GM18505 (cell line): ENCODE data around the gene NOD1.
"Not testable (repeated sequence)": the region's sequence is repeated elsewhere in the genome, so short reads cannot be mapped to it uniquely, and the experiment has no call there.

ENCODE experiments used
- ATAC-seq: cut with Tn5 transposase; IDR thresholded peaks from one replicate; pipeline ENCODE4 v1.9.1; 2021; ENCODE audit not compliant: unreplicated experiment
- POLR2A ChIP-seq: IDR thresholded peaks from 4 replicates; pipeline ENCODE4 v1.6.1; 2011; ENCODE audit warnings: borderline replicate concordance; ENCODE audit not compliant: insufficient read depth, insufficient read length; ENCODE audit errors: extremely low read depth

Gene NOD1

GRCh38 chr7:30478349-30479201, at the start of gene NOD1:
Gene NOD1, minus strand, starts transcription at chr7:30478784. Its CDS starts 21,863 bp downstream, at chr7:30456921.
- TF ChIP-seq POLR2A = peak; percentile 72
- ATAC-seq = peak; percentile 86

GRCh38 chr7:30527297-30527696, 48.7 kb upstream of the NOD1 start:
- ATAC-seq = not testable (repeated sequence)

DNA sequence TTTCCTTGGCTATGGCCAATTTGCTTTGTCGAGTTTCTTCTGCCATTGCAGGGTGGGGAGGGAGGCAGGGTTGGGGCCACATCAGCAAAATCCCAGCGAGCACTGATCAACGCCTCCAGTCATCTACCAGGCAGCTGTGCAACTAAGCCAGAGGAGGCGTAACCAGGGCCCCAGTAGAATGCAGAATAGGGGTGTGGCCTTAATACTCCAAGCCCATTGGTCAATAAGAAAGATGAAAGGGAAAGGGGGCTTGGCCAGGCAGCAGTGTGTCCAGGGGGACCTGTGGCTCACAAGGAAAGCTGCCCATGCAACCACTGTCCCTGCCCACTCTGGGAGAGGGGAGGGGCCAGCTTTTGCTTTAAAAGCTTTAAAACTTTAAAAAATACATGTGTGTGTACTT, 47.6 kb upstream of the NOD1 start:
- TF ChIP-seq POLR2A = no peak
- ATAC-seq = no peak

- ATAC-seq = no peak
- TF ChIP-seq POLR2A = no peak
Measured at GRCh38 chr7:30525429-30525828, 46.8 kb upstream of the NOD1 start.

- ATAC-seq = no peak
- no peak for TF ChIP-seq POLR2A
Measured at GRCh38 chr7:30524545-30524944, 46.0 kb upstream of the NOD1 start.

DNA sequence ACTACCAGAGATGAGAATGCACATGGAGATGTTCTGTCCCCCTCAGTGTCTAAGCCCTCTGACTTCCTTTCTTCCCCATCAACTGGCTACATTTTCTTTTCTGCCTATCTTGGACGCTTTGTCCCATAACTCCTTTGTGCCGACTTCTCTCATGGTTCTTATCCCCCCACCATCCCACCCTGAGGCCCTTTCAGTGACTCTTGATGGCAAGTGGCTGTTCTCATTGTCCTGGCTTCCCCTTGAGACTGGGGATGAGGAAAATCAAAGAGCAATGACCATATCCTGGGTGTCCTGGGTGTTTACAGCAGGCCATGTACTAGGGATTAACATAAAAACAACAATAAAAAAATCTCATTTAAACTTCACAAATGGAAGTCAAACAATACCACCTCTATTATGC, 44.9 kb upstream of the NOD1 start:
- TF ChIP-seq POLR2A = no peak
- ATAC-seq = no peak

- ATAC-seq = no peak
- no peak for TF ChIP-seq POLR2A
Measured at GRCh38 chr7:30522159-30522558, 43.6 kb upstream of the NOD1 start.

DNA sequence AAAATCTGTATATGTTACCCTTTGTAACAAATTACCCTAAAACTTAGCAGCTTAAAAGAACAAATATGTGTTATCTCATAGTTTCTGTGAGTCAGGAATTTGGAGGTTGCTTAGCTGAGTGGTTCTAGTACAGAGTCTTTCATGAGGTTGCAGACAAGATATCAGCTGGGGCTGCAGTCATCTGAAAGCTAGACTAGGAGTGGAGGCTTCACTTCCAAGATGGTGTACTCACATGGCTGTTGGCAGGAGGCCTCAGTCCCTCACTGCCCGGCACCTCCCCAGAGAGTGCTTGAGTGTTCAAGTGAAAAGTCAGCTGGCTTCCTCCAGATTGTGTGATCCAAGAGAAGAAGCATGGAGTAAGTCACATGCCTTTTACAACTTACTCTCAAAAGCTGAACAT, 42.9 kb upstream of the NOD1 start:
- no peak for TF ChIP-seq POLR2A
- ATAC-seq = no peak

DNA sequence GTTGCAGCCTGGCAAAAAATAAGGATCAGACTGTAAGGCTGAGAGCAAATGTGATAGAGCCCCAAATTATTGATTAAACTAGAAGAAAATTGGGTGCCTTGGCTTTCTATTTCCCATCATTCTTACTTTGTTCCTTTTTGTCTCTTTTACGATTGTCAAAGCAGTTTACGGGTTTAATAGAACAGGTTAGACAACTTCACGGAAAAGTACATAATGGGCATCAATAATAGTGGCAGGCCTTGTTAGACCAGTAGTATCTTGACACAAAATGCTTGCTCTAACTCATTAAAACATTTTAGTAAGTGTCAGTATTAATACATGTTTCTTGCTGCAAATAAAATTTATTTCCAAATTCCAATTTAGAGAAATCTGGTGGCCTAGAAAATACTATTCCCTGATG, 40.5 kb upstream of the NOD1 start:
- no peak for TF ChIP-seq POLR2A
- ATAC-seq = no peak

GRCh38 chr7:30515761-30516160, 37.2 kb upstream of the NOD1 start:
- ATAC-seq = no peak
- no peak for TF ChIP-seq POLR2A

DNA sequence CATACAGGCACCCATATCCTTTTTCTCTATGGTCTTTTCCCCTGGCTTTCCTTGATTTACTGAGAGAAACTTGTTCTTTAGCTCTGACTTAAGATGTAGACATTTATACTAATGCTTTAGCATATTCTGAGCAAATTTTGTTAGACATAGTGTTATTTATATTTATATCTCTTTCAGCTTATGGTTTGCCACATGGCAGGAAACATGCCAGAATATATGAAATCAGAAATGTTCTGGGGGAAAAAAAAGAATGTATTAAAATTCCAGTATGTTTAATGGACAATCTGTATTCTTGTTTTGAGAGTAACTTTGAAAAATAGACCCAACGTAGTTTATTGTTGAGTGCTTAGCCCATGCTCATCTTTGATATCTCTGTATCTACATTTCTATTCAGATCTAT, 36.2 kb upstream of the NOD1 start:
- ATAC-seq = no peak

DNA sequence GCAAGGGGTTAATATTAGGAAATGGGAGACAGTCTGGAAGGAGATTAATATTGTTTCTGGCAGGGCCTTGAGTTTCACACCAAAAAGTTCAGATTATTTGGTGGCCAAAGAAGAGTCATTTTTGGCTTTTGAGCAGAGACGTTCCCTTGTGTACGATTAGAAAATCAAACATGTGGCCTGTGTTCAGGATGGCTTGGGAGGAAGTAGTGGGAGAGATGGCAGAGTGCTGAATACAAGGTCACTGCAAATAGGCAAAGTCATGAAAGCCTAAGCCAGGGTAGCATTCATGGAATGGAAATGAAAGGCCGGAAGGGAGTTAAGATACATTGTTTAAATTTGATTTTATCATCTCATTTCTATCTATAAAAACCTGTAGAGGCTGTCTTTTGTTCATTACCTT, 35.6 kb upstream of the NOD1 start:
- no peak for TF ChIP-seq POLR2A
- ATAC-seq = no peak

More for the DNA sequence above, 36.2 kb upstream of the NOD1 start:
- no peak for TF ChIP-seq POLR2A

- no peak for ATAC-seq
- TF ChIP-seq POLR2A = no peak
Measured at GRCh38 chr7:30513762-30514161, 35.2 kb upstream of the NOD1 start.

DNA sequence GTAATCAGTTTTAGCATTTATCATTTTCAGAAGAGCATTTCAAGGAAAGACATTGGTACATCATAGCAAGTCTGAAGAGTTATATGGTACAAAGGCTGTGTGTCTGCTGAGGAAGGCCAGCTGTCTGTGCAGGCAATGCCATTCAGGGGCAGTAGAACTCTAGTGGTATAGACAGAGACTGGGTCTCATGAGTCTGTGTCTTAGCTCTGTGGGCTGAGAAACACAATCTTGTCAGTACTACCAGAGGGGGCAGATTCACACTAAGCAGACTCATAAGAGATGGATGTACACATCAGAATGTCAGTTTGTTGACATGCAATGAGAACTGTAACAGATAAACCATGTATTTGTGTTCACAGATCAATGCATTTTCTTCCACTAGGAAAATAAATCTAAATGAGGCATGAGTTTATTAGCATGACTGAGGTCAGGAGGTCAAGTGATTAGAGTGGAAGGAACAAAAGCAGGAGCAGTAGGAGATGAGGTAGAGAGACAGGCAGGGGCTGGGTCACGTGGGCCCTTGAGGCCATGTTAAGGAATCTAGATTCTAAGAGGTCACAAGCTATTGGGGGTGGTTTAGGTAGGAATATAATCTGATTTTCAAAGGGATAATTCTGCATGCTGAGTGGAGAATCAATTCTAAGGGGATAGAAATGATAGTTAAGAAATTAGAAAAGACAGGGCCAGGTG, 33.5 kb upstream of the NOD1 start:
- no peak for ATAC-seq
- no peak for TF ChIP-seq POLR2A
